Measurements from ENCODE around the gene NR5A1. TPM values are rescaled to one million over a fixed set of nuclear protein-coding genes. Genes with fewer than 3 reads are reported as not detected.

The NR5A1 gene
- total RNA-seq, 4 donors from 2014 or later, result not detected

DNA sequence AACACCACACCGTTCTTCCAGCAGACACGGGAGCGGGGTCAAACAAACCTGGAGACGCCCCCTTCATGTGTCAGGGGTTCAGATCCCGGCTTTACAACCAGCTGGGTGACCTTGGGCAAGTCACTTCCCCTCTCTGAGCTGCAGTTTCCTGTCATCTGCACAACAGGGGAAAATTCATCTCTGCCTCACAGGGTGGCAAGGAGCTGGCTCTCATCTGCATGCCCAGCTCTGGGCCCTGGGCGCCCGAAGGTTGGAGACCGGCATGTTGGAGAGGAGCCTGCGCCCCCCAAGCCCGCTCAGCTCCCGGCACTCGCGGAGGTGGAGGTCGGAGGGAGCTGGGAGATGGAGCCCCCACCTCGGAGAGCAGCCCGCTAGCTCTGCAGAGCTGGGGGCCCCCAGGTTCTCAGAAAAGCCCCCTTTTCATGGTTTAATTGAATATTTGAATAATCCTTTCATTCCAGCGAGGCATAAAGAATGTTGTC, 20.4 kb downstream of the NR5A1 start:
- TF ChIP-seq, protein P1, sequence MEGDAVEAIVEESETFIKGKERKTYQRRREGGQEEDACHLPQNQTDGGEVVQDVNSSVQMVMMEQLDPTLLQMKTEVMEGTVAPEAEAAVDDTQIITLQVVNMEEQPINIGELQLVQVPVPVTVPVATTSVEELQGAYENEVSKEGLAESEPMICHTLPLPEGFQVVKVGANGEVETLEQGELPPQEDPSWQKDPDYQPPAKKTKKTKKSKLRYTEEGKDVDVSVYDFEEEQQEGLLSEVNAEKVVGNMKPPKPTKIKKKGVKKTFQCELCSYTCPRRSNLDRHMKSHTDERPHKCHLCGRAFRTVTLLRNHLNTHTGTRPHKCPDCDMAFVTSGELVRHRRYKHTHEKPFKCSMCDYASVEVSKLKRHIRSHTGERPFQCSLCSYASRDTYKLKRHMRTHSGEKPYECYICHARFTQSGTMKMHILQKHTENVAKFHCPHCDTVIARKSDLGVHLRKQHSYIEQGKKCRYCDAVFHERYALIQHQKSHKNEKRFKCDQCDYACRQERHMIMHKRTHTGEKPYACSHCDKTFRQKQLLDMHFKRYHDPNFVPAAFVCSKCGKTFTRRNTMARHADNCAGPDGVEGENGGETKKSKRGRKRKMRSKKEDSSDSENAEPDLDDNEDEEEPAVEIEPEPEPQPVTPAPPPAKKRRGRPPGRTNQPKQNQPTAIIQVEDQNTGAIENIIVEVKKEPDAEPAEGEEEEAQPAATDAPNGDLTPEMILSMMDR (IDR thresholded peaks at IDR 0.05; ENCODE audit: low read depth), result no peak

DNA sequence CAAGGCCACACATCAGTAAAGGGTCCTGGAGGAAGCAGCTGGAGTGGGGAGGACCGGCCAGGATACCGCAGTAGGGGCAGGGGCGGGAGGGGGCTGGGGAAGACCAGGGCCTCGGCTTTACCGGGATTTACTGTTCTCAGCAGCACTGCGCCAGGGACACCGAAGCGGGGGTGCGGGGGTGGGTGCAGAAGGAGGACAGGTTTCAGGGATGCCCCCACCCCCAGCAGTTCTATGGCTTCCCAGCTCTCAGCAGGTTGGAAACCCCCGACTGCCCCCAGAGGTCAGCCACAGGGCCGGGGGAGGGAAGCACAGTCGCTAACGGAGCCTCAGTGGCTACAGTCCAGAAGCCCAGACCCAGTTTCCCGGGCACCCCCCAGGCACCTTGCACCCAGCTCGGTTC, 21.3 kb downstream of the NR5A1 start:
- TF ChIP-seq, protein P1 (IDR thresholded peaks at IDR 0.05; ENCODE audit: low read depth), result no peak

DNA sequence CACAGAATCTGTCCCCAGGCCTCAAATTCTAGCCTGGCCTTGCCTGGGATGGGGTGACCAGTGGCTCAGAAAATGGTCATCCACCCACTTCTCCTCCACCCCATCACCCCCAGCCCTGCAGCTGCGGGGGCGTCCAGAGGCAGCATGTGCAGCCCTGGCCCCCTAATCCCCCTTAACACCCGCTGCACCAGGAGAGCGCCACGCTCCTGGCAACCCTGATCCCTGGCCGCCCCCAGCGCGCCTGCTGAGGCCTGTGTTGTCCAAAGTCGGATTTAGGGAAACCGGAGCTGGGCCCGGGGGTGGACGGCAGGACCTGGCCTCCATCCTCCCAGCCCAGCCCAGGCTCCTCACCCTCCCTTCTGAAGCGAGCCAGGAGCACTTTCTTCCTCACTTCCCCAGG, 22.0 kb downstream of the NR5A1 start:
- TF ChIP-seq, protein P1 (IDR thresholded peaks at IDR 0.05; ENCODE audit: low read depth), result no peak

DNA sequence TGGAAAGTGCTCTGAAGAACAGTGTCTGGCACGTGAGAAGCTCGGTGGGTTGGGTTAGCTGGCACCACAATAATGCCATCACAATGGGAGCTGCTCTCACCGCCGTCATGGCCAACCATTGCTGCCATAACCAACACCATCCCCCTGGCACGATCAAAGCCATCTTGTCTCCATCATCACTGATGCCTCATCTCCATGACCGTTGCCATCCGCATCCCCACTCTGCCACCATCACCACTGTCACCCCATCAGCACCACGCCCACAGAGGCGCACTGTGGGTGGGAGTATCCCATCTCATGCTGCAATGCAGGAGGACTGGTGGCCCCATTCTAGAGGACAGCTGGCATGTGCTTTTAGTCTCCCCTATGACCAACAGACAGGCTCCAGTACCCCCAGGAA, 23.7 kb downstream of the NR5A1 start:
- TF ChIP-seq, protein P1 (IDR thresholded peaks at IDR 0.05; ENCODE audit: low read depth), result no peak

DNA sequence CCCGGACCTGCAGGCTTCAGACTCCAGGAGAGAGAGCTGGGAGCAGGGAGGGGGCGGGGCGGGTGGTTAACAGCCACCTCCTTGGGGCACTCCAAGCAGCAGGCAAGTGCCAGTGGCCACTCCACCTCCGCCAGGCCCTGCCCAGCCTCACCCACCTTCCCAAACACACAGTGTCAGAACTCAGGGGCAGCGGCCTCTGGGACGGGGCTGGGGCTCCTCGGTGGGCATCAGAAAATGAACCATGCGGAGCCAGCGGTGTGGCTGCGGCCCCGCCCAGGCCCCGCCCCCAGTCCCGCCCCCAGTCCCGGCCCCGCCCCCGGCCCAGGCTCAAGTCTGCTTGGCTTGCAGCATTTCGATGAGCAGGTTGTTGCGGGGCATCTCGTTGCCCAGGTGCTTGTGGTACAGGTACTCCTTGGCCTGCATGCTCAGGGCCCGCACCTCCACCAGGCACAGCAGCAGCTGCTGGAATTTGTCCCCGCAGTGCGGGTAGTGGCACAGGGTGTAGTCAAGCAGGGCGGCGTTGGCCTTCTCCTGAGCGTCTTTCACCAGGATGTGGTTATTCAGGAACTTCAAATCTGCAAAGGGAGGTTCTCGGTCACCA, 24.7 kb downstream of the NR5A1 start:
- TF ChIP-seq, protein P1 (IDR thresholded peaks at IDR 0.05; ENCODE audit: low read depth), result no peak

DNA sequence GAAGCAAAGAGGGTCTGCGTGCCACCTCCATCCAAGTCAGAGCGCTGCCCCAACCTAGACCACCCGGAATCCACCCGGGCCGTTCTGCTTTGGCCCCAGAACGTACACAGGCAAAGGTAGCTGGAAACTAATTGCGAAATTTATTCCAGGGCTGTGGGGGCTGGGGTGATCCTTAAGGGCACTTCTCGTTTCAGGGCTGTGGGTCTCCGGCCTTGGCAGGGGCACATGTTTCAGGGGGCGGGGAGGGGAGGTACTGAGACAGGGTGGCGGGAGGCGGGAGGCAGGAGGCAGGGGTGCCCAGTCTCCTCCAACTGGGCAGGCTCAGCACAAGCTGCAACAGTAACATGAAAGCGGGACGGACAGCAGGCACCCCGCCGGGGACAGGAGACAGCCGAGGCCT, 26.1 kb downstream of the NR5A1 start:
- TF ChIP-seq, protein P1 (IDR thresholded peaks at IDR 0.05; ENCODE audit: low read depth), result no peak

DNA sequence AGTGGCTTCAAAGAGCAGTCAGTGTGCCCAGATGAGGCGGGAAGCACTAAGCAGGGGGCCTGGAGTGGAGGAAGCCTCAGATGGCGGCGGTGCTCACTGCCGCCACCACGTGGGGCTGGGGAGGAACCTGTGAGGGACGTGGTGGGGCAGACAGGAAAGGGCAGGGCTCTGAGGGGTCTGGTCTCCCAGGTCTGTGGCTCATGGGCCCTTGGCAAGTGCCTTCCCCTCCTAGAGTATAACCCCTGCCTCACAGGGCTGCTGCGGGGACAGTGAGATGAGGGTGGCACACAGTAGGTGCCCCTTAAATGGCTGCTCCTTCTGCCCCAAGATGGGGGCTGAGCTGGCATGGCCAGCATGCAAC, 26.6 kb downstream of the NR5A1 start:
- TF ChIP-seq, protein P1 (IDR thresholded peaks at IDR 0.05; ENCODE audit: low read depth), result no peak
